Neuronal stem cell (in vitro differentiated cells): ENCODE measurements around the gene PDE6A.
A peak's percentile ranks its signal among the peaks of the same experiment; 100 is the strongest.

Experiments used
- DNase-seq: peaks from one replicate; pipeline ENCODE4 v3.0.0-alpha.2; 2013; ENCODE audit warnings: low spot score
- H2AFZ ChIP-seq: one replicate; pipeline ENCODE4 v1.6.1; 2013; ENCODE audit warnings: mild to moderate bottlenecking, low read length, inconsistent platforms
- H2AK5ac ChIP-seq: 2 replicates; pipeline ENCODE4 v1.6.1; 2013; ENCODE audit warnings: low read depth, mild to moderate bottlenecking, inconsistent platforms, low read length, moderate library complexity, mixed read lengths
- H2BK120ac ChIP-seq: 2 replicates; pipeline ENCODE4 v1.6.1; 2013; ENCODE audit warnings: low read depth, mild to moderate bottlenecking, inconsistent platforms, low read length, moderate library complexity, mixed read lengths
- H2BK12ac ChIP-seq: one replicate; pipeline ENCODE4 v1.6.1; 2013; ENCODE audit warnings: low read length, inconsistent platforms
- H2BK15ac ChIP-seq: 2 replicates; pipeline ENCODE4 v1.6.1; 2013; ENCODE audit warnings: mild to moderate bottlenecking, low read length, inconsistent platforms, mixed read lengths
- H2BK5ac ChIP-seq: one replicate; pipeline ENCODE4 v1.6.1; 2013; ENCODE audit warnings: inconsistent platforms, mild to moderate bottlenecking, low read length, moderate library complexity
- H3K14ac ChIP-seq: one replicate; pipeline ENCODE4 v1.6.1; 2013; ENCODE audit warnings: low read length, inconsistent platforms
- H3K18ac ChIP-seq: 2 replicates; pipeline ENCODE4 v1.6.1; 2013; ENCODE audit warnings: low read length, inconsistent platforms
- H3K23ac ChIP-seq: 2 replicates; pipeline ENCODE4 v1.6.1; 2013; ENCODE audit warnings: low read depth, mild to moderate bottlenecking, mixed read lengths, low read length, inconsistent platforms; ENCODE audit not compliant: poor library complexity
- H3K27ac ChIP-seq: replicated peaks from 3 replicates; pipeline ENCODE4 v1.5.1; 2013; ENCODE audit warnings: low read length, inconsistent platforms
- H3K27me3 ChIP-seq, 3 experiments: 2 replicates each; pipeline ENCODE4 v1.6.1; 2013; ENCODE audit warnings: low read length in 3 of 3, mild to moderate bottlenecking in 2 of 3, inconsistent platforms in 1 of 3, low read depth in 1 of 3, mixed read lengths in 1 of 3, moderate library complexity in 1 of 3; ENCODE audit not compliant: control insufficient read depth in 3 of 3, insufficient read depth in 3 of 3
- H3K36me3 ChIP-seq, 2 donors: replicated peaks in 1 of 2; 2 replicates each; pipeline ENCODE4 v1.6.1; 2013; ENCODE audit warnings: low read length in 2 of 2; ENCODE audit not compliant: control insufficient read depth in 2 of 2, insufficient read depth in 2 of 2
- H3K4ac ChIP-seq: 2 replicates; pipeline ENCODE4 v1.6.1; 2013; ENCODE audit warnings: inconsistent platforms, mild to moderate bottlenecking, low read length, moderate library complexity
- H3K4me1 ChIP-seq, 2 donors: 1 replicate in 1 of 2; 2 replicates in 1 of 2; pipeline ENCODE4 v1.6.1; 2013; ENCODE audit warnings: low read length in 2 of 2, low read depth in 1 of 2; ENCODE audit not compliant: control insufficient read depth in 2 of 2, insufficient read depth in 1 of 2
- H3K4me2 ChIP-seq: one replicate; pipeline ENCODE4 v1.6.1; 2013; ENCODE audit warnings: mild to moderate bottlenecking, low read length, inconsistent platforms; ENCODE audit not compliant: insufficient read depth, poor library complexity, severe bottlenecking
- H3K4me3 ChIP-seq, 2 donors: 2 replicates each; pipeline ENCODE4 v1.5.1; 2013; ENCODE audit warnings: low read length in 2 of 2, mild to moderate bottlenecking in 2 of 2, inconsistent platforms in 1 of 2, moderate library complexity in 1 of 2
- H3K79me1 ChIP-seq: one replicate; pipeline ENCODE4 v1.6.1; 2013; ENCODE audit warnings: low read depth, mild to moderate bottlenecking, inconsistent platforms, low read length, moderate library complexity
- H3K9ac ChIP-seq: one replicate; pipeline ENCODE4 v1.6.1; 2013; ENCODE audit warnings: mild to moderate bottlenecking, low read depth, low read length, inconsistent platforms; ENCODE audit not compliant: poor library complexity
- H3K9me3 ChIP-seq, 2 donors: replicated peaks in 1 of 2; 2 replicates each; pipeline versions ENCODE3 to v1.6.1; 2013; ENCODE audit warnings: low read length in 2 of 2, mild to moderate bottlenecking in 2 of 2, inconsistent platforms in 1 of 2, low read depth in 1 of 2, mixed read lengths in 1 of 2, moderate library complexity in 1 of 2; ENCODE audit not compliant: control insufficient read depth in 2 of 2, insufficient read depth in 1 of 2
- H4K8ac ChIP-seq: one replicate; pipeline ENCODE4 v1.6.1; 2013; ENCODE audit warnings: low read depth, mild to moderate bottlenecking, inconsistent platforms, low read length, moderate library complexity
- H4K91ac ChIP-seq: one replicate; pipeline ENCODE4 v1.6.1; 2013; ENCODE audit warnings: low read length, low read depth, mild to moderate bottlenecking, inconsistent platforms; ENCODE audit not compliant: poor library complexity
- WGBS, 2 donors: extraction: QIAGEN DNeasy Blood & Tissue Kit; methylation state at CpG; one replicate each; pipeline ENCODE4 v1.1.7; 2013; ENCODE audit warnings: missing lambda C conversion rate in 2 of 2, mixed read lengths in 1 of 2; ENCODE audit not compliant: insufficient read length in 2 of 2, insufficient replicate concordance in 1 of 2; ENCODE audit errors: extremely low coverage in 2 of 2; 5-methylcytosine and 5-hydroxymethylcytosine counted together

PDE6A gene

DNA sequence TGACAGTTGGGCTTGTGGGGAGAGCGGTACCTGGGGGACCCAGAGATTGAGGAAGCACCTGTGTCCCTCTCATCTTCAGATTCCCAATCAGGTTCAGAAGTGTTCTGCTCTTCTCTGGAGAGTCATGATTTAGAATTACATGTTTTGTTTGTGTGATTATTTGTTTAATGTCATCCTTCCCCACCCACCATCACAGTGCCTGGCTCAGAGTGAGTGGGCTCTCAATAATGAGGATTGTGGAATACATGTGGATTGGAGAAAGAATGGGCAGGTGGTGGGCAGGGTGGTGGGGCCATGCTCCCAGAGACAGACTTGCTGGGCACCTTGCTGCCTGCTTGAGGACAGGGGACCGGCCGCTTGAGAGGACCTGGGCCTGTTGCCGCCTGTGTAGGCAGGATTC, 126.5 kb downstream of the PDE6A start:
- Histone ChIP-seq H2BK12ac (no peak overlapping the region), H3K27ac (no peak overlapping the region), H2BK120ac (no peak overlapping the region), H3K4me3 (no peak overlapping the region), H2AK5ac (no peak overlapping the region), H3K18ac (peak overlapping the region; percentile 21), H3K23ac (peak overlapping the region; percentile 40), H3K79me1 (no peaks in the 10 kb centered on the region), H4K91ac (no peak overlapping the region), H3K9ac (no peak overlapping the region), H2BK15ac (no peak overlapping the region), H3K4me2 (no peak overlapping the region), H3K4ac (no peak overlapping the region), H3K36me3 (no peaks in the 10 kb centered on the region), H3K27me3 (peaks cover 0 to 3% (median 0%) of the 10 kb centered on the region in 3 experiments), H3K4me1 (no peaks in the 10 kb centered on the region), H2AFZ (no peak overlapping the region), H4K8ac (no peak overlapping the region), H2BK5ac (no peak overlapping the region), H3K9me3 (no peaks in the 10 kb centered on the region), H3K14ac (no peak overlapping the region)
- no peak for DNase-seq
- WGBS, 2 donors: no CpG with 5 or more reads among the region's 4 CpGs

DNA sequence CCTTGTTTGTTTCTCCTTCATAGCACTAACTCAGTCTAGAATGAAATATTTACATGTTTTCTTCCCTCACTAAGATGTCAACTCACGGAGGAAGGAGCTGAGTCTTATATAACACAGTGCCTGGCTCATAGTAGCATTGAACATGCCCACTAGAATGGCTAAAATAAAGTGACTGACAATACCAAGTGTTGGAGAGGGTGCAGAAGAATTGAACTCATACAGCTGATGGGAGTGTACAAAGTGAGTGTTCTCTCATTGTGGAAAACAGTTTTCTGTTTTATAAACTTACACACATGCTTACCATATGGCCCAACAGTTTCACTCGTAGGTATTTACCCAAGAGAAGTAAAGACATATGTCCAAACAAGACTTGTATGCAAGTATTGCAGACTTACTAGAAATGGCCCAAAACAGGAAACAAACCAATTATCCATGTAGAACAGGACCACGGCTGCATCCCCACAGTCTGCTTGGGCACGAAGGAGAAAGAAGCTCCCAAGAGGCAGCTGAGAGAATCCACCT, 127.0 kb downstream of the PDE6A start:
- Histone ChIP-seq H2AK5ac (no peak overlapping the region), H3K14ac (no peak overlapping the region), H3K27me3 (peaks cover 0 to 4% (median 0%) of the 10 kb centered on the region in 3 experiments), H3K9me3 (no peaks in the 10 kb centered on the region), H3K4me3 (no peak overlapping the region), H4K8ac (no peak overlapping the region), H2BK15ac (no peak overlapping the region), H3K27ac (no peak overlapping the region), H3K23ac (no peak overlapping the region), H2BK120ac (no peak overlapping the region), H3K9ac (no peak overlapping the region), H3K4ac (no peak overlapping the region), H2BK5ac (no peak overlapping the region), H3K4me2 (no peak overlapping the region), H2AFZ (no peak overlapping the region), H2BK12ac (no peak overlapping the region), H4K91ac (no peak overlapping the region), H3K36me3 (no peaks in the 10 kb centered on the region), H3K79me1 (no peaks in the 10 kb centered on the region), H3K18ac (no peak overlapping the region), H3K4me1 (no peaks in the 10 kb centered on the region)
- no CpG with 5 or more reads among the region's 4 CpGs for WGBS, 2 donors
- no peak for DNase-seq

DNA sequence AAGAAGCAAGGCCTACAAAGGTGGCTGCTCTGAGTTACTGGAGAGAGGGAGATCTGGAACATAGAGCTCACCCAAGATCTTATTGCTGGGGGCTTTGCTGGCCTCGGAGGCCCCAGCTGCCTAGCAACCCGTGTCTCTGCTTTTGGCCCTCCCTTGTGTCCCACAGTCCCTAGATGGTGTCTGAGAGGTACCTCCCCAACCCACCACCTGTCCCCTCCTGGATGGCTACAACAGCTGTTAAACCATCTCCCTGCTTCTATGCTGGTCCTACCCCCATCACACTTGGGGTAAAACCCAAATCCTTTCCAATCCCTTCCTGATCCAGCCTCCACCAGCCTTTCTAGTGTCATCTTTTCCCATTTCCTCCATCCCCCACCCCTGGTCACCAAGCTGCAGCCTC, 127.9 kb downstream of the PDE6A start:
- Histone ChIP-seq H3K4me2 (no peak overlapping the region), H3K4me1 (no peaks in the 10 kb centered on the region), H2BK5ac (no peak overlapping the region), H3K79me1 (no peaks in the 10 kb centered on the region), H2BK12ac (no peak overlapping the region), H2BK120ac (no peak overlapping the region), H3K14ac (no peak overlapping the region), H3K9ac (no peak overlapping the region), H3K9me3 (no peaks in the 10 kb centered on the region), H2AK5ac (no peak overlapping the region), H3K23ac (no peak overlapping the region), H3K27me3 (peaks cover 0 to 12% (median 0%) of the 10 kb centered on the region in 3 experiments), H3K18ac (no peak overlapping the region), H4K8ac (no peak overlapping the region), H3K4me3 (no peak overlapping the region), H4K91ac (no peak overlapping the region), H2BK15ac (no peak overlapping the region), H3K36me3 (no peaks in the 10 kb centered on the region), H3K27ac (no peak overlapping the region), H3K4ac (no peak overlapping the region), H2AFZ (no peak overlapping the region)
- no peak for DNase-seq
- no CpG with 5 or more reads among the region's 2 CpGs for WGBS, 2 donors

DNA sequence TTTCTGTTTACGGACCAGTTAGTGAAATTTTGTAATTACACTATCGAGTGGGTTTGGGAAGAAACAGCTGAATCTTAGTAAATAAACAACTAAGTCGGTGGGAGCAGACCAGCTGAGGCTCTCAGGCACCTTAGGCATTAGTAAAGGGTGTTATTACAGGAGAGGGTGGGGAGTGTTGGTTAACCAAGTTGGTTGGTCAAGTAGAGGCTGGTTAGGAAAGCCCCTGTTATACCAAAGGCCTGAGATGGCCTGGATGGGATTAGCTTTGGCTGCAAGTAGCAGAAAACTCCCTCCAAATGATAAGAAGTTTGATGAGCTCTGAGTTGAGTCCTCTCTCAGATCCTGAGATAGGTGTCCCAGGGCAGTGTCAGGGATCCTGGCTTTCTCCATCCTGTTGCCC, 133.1 kb downstream of the PDE6A start:
- no peak overlapping the region for H3K27ac ChIP-seq
- no peak overlapping the region for H3K9ac ChIP-seq

More for the DNA sequence above, 133.1 kb downstream of the PDE6A start:
- Histone ChIP-seq H3K4me1 (no peaks in the 10 kb centered on the region), H3K79me1 (no peaks in the 10 kb centered on the region), H2AFZ (no peak overlapping the region), H3K23ac (no peak overlapping the region), H3K14ac (no peak overlapping the region), H2BK15ac (no peak overlapping the region), H3K18ac (no peak overlapping the region), H2BK120ac (no peak overlapping the region), H3K4me2 (no peak overlapping the region), H2AK5ac (no peak overlapping the region), H3K36me3 (no peaks in the 10 kb centered on the region), H4K91ac (no peak overlapping the region), H3K4me3 (no peak overlapping the region), H3K4ac (no peak overlapping the region), H2BK12ac (no peak overlapping the region), H2BK5ac (no peak overlapping the region), H4K8ac (no peak overlapping the region), H3K27me3 (peaks cover 0 to 18% (median 0%) of the 10 kb centered on the region in 3 experiments), H3K9me3 (no peaks in the 10 kb centered on the region)
- DNase-seq: no peak
- no CpG with 5 or more reads among the region's 3 CpGs for WGBS, 2 donors
